ENCODE measurements around the gene FAAP100. TPM values are rescaled to one million over a fixed set of nuclear protein-coding genes. Genes with fewer than 3 reads are reported as not detected.

FAAP100 gene
- total RNA-seq, 1 experiment from 2014 or later: 40.4 TPM

DNA sequence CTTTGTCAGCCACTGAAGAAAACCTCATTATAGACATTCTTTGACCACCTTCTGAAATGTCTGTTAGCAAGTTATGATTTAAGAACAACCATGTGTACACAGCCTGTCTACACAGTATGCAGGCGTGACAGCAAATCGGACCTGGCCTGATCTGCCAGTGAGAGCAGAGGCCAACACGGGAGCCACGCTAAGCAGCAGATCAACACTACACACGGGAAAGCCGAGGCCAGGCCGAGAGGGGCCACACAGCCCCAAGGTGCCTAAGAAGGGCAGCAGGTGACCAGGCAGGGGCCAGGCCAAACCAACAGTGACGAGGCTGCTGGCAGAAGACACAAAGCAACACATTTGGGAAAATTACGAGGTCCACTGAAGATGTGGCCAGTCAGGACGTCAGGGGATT, 16.3 kb upstream of the FAAP100 start:
- Histone ChIP-seq H3K36me3 (replicated peaks; ENCODE audit: control insufficient read depth, insufficient read depth, low read length) (peaks cover 57% of the 10 kb centered on the region), H3K4me3 (ENCODE audit: insufficient read depth, low read depth, low read length) (no peak overlapping the region), H3K27me3 (ENCODE audit: control insufficient read depth, insufficient read depth, low read length) (no peaks in the 10 kb centered on the region)
- DNase-seq: no peak

DNA sequence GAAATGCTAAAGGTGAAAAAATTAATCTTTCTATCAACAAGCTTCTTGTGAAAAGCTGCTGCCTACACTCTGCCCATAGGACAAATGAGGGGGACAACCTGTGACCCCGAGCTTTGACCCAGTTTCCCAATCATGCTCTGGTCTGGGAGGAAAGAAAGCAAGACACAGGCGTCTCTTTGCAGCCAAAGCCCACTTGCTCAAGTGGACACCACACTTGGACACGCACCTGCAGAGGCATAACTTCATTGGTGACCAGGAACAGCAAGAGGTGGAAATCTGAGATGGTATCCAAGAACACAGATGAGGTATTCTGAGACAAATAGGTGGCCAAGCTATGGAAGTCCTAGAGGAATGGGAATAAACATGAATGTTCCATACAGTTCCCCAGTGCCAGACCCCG, 15.0 kb upstream of the FAAP100 start:
- peaks cover 56% of the 10 kb centered on the region for H3K36me3 ChIP-seq (replicated peaks; ENCODE audit: control insufficient read depth, insufficient read depth, low read length)
- no peak for DNase-seq
- no peaks in the 10 kb centered on the region for H3K27me3 ChIP-seq (ENCODE audit: control insufficient read depth, insufficient read depth, low read length)
- no peak overlapping the region for H3K4me3 ChIP-seq (ENCODE audit: insufficient read depth, low read depth, low read length)

DNA sequence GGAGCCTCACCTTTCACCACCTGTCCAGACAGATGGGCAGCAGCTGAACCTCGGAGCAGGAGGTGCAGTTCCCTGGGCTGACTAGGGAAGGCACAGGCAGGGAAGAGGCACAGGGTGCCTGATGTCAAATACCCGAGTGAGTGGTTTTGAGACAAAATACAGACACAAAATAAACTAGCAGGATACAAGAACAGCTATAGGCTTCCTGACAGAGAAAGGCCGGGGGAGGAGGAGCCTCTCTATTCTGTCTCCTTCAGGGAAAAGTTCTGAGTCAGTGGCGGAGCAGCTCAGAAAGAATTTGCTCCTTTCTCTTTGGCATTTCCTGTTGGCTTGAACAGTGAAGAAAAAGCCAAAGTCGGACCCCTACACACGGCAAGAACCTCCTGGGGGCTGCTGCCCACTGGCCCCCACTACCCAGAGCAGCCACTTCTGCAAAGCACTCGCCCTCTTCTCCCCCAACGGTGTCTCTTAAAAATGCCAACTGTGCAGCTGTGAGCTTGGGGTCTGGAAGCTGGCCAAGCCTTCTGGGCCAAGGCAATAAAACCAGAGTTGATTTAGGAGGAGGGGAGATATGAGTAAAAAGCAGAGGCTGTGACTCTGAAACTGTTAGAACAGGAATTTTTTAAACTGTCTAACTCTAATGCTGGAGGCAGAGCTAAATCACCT, 14.4 kb upstream of the FAAP100 start:
- H3K27me3 ChIP-seq (ENCODE audit: control insufficient read depth, insufficient read depth, low read length): no peaks in the 10 kb centered on the region
- H3K4me3 ChIP-seq (ENCODE audit: insufficient read depth, low read depth, low read length): no peak overlapping the region
- peaks cover 55% of the 10 kb centered on the region for H3K36me3 ChIP-seq (replicated peaks; ENCODE audit: control insufficient read depth, insufficient read depth, low read length)
- no peak for DNase-seq

DNA sequence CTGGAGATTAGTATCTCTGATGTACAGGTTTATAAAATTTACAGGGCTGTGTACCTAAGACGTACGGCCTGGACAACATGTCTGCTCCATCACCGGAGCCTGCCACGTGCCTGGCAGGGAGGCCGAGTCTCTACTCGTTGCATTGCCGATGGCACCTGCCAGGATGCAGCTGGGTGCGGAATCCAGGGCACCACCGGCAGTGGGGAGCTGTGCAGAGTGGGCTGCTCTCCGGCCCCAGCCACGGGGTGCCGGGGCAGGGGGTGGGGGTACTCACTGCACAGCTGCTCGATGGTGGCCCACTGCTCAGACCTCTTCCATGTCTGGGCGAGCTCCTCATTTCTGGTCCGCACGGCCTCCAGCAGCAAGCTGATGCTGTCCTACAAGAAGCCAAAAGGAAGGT, 13.1 kb upstream of the FAAP100 start:
- no peak for DNase-seq
- Histone ChIP-seq H3K27me3 (ENCODE audit: control insufficient read depth, insufficient read depth, low read length) (no peaks in the 10 kb centered on the region), H3K36me3 (replicated peaks; ENCODE audit: control insufficient read depth, insufficient read depth, low read length) (peaks cover 44% of the 10 kb centered on the region), H3K4me3 (ENCODE audit: insufficient read depth, low read depth, low read length) (no peak overlapping the region)

DNA sequence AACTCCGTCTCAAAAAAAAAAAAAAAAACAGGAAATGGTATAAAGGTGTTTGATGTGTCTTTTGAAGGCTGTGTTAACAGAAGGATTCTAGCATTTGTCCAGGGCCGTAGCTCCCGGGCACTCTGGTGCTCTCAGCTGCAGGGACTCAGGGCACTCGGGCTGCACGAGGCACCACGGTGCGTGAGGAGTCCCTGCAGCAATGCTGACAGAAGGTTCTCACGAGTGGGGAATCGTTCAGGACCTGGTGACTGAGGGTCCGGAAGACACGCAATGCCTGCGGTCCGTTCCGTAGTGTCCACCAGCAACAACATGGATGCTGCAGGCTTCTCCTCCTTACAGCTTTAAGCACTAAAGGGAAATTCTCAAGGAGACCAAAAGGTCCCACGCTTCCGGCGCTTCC, 12.6 kb upstream of the FAAP100 start:
- H3K4me3 ChIP-seq (ENCODE audit: insufficient read depth, low read depth, low read length): no peak overlapping the region
- H3K36me3 ChIP-seq (replicated peaks; ENCODE audit: control insufficient read depth, insufficient read depth, low read length): peaks cover 40% of the 10 kb centered on the region
- no peaks in the 10 kb centered on the region for H3K27me3 ChIP-seq (ENCODE audit: control insufficient read depth, insufficient read depth, low read length)
- DNase-seq: no peak

DNA sequence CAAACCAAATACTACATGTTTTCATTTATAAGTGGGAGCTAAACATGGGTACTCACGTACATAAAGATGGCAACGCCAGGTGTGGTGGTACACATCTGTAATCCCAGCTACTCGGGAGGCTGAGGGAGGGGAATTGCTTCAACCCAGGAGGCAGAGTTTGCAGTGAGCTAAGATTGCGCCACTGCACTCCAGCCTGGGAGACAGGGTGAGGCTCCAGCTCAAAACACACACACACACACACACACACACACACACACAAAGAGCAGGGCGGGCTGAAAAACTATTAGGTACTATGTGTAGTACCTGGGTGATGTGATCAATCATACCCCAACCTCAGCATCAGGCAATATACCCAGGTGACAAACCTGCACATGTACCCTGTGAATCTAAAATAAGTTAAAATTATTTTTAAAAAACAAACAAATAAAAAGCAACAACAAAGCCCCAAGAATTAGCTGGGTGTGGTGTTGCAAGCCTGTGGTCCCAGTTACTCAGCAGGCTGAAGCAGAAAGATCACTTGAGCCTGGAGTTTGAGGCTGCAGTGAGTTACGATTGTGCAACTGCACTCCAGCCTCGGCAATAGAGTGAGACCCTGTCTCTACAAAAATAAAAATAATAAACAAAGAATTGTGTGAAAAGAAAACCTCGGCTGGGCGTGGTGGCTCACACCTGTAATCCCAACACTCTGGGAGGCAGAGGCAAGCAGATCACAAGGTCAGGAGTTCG, 11.9 kb upstream of the FAAP100 start:
- peaks cover 34% of the 10 kb centered on the region for H3K36me3 ChIP-seq (replicated peaks; ENCODE audit: control insufficient read depth, insufficient read depth, low read length)
- H3K4me3 ChIP-seq (ENCODE audit: insufficient read depth, low read depth, low read length): no peak overlapping the region
- no peaks in the 10 kb centered on the region for H3K27me3 ChIP-seq (ENCODE audit: control insufficient read depth, insufficient read depth, low read length)
- no peak for DNase-seq

DNA sequence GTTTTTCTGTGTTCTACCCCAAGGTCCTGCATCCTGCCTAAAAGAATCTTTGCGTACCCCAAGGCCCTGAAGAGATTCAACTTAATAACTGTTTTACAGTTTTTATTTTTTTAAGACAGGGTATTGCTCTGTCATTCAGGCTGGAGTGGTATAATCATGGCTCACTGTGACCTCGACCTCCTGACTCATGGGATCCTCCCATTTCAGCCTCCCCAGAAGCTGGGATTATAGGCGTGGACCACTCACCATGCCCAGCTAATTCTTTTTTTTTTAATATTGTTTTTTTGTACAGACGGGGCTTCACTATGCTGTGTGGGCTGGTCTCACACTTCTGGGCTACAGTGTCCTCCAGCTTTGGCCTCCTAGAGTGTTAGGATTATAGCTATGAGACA, 9.3 kb upstream of the FAAP100 start:
- DNase-seq: no peak
- H3K4me3 ChIP-seq (ENCODE audit: insufficient read depth, low read depth, low read length): no peak overlapping the region
- H3K27me3 ChIP-seq (ENCODE audit: control insufficient read depth, insufficient read depth, low read length): no peaks in the 10 kb centered on the region
- peaks cover 29% of the 10 kb centered on the region for H3K36me3 ChIP-seq (replicated peaks; ENCODE audit: control insufficient read depth, insufficient read depth, low read length)

DNA sequence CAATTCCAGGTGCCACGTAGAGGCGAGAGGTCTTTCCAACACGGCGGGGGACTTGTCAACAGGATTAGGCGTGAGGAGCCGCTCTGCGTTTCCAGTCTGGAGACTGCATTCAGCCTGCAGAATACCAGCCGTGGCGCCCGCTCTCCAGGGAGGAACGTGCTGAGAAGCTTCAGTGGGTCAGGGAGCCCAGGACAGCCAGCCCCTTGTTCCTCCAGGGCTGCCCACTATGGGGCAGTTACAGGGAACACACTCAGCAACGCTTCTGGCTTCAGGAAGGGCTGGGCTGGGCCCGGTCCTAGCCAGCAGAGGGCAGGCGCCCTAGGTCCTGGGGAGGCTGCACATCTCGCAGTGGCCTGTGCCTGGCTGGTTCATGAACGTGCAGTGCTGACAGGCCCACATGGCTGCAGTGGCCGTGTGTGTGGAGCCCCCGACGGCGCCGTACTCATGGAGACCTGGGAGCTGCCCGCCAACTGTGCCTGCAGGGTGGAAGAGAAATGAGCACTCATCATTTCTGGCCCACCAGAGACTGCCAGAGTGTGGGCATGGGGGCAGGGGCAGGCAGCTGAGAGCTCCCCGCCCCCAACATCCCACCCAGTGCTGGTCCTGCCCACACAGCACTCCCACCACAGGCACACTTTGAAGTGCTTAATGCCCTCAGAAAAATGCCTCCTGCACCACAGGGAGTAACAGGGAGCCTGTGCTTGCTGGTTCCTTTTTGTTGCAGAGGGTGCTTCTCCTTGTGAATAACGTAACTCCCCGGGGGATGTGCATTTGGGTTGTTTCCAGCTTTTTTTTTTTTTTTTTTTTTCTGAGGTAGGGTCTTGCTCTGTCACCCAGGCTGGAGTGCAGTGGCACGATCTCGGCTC, 7.0 kb upstream of the FAAP100 start:
- Histone ChIP-seq H3K36me3 (replicated peaks; ENCODE audit: control insufficient read depth, insufficient read depth, low read length) (peaks cover 17% of the 10 kb centered on the region), H3K27me3 (ENCODE audit: control insufficient read depth, insufficient read depth, low read length) (no peaks in the 10 kb centered on the region), H3K4me3 (ENCODE audit: insufficient read depth, low read depth, low read length) (no peak overlapping the region)
- peak; percentile 84 for DNase-seq

DNA sequence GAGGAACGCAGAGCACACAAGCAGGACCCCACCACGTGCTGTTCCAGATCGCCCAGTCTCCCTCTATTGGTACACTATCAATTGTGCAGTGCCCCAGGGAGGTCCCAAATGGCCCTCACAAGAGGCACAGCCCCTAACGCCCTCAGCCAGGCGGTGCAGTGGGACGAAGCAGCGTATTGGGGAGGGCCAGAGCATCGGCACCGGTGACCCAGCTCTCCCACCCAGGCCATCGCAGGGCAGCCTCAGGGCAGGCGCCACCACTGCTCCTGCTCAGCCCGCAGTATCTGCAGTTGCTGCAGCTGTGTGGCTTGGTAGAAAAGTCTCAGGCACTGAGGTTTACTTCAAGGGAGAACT, 5.9 kb upstream of the FAAP100 start:
- peak; percentile 69 for DNase-seq
- Histone ChIP-seq H3K36me3 (replicated peaks; ENCODE audit: control insufficient read depth, insufficient read depth, low read length) (peaks cover 11% of the 10 kb centered on the region), H3K4me3 (ENCODE audit: insufficient read depth, low read depth, low read length) (no peak overlapping the region), H3K27me3 (ENCODE audit: control insufficient read depth, insufficient read depth, low read length) (no peaks in the 10 kb centered on the region)

DNA sequence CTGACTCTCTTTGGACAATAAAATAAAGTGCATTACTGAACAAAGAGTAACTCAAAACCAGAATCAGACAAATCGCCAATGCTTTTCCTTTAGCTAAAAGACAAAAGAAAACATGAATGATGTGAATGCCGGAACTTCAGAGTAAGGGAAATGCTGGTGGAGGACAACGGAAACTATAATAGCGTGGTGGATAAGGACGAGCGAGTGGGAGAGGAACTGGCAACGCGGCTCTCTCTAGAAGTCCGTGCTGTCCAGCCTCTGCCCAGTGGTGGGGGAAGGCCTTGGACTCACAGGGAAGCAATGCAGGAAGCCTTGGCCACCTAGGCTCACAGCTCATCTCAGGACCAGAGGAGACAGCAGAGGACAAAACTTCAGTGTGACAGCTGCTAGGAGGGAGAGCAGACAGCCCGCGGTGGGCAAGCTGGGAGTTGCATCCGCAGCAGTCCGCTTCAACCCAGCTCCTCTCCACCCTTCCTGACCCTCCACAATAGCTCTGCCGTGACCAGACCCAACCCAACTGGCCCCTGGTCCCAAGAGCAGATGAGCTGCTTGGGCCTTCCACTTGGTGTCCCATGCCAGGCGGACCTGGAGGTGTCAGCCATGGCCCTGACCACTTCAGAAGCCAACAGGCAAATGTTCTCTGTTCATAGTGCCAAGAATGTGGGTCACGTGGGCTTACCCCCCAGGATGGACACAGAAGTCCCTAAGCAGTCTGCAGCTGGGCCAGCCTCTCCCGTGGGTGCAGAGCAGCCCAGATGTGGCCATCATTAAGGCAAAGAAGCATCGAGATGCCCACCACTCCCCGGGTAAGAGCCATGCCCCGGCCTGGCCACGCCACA, 5.3 kb upstream of the FAAP100 start:
- no peak for DNase-seq
- no peak overlapping the region for H3K4me3 ChIP-seq (ENCODE audit: insufficient read depth, low read depth, low read length)
- no peaks in the 10 kb centered on the region for H3K27me3 ChIP-seq (ENCODE audit: control insufficient read depth, insufficient read depth, low read length)
- H3K36me3 ChIP-seq (replicated peaks; ENCODE audit: control insufficient read depth, insufficient read depth, low read length): peaks cover 10% of the 10 kb centered on the region

DNA sequence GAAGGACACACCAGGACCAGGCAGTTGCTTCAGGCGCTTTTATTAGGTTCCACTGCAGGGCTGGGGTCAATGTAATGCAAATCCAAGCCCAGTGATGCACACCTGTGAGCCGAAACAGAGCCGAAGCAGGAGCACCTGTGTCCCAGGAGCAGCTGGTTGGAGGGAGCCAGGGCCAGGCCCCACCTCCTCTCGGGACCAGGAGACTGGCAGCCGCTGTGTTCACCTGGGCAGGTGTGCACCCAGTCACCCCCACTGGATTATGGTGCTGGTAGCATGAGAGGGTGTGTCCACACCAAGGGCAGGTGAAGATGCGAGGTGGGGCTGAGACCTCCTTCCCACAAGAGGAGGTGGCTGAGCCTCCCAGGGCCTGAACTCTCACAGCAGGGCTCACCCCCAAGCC, 4.7 kb upstream of the FAAP100 start:
- Histone ChIP-seq H3K4me3 (ENCODE audit: insufficient read depth, low read depth, low read length) (no peak overlapping the region), H3K36me3 (replicated peaks; ENCODE audit: control insufficient read depth, insufficient read depth, low read length) (peaks cover 9% of the 10 kb centered on the region), H3K27me3 (ENCODE audit: control insufficient read depth, insufficient read depth, low read length) (no peaks in the 10 kb centered on the region)
- no peak for DNase-seq

DNA sequence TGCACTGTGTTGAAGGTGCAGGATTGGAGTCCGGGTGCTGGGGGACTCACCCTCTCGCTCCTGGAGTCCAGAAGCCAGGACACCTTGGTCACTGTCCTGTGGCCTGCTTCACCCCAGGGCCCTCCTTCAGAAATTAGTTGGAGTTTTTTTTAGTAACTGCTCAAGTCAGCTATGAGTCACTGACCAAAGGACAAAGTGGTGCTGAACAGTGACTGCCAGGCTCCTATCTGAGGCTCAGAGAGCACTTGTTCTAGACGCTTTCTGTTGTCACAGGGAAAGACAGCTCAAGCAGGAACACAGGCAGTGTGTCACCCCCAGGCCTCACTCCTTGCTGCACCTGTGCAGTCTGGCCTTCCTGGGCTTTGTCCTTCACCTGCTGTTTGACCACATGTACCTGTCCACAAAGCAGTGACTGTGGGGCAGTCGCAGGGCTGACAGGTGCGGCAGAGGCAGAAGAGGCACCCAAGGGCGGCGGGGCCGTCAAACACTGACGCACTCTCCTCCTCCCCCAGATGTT, 4.1 kb upstream of the FAAP100 start:
- no peaks in the 10 kb centered on the region for H3K27me3 ChIP-seq (ENCODE audit: control insufficient read depth, insufficient read depth, low read length)
- no peak for DNase-seq
- peaks cover 8% of the 10 kb centered on the region for H3K36me3 ChIP-seq (replicated peaks; ENCODE audit: control insufficient read depth, insufficient read depth, low read length)
- H3K4me3 ChIP-seq (ENCODE audit: insufficient read depth, low read depth, low read length): no peak overlapping the region

DNA sequence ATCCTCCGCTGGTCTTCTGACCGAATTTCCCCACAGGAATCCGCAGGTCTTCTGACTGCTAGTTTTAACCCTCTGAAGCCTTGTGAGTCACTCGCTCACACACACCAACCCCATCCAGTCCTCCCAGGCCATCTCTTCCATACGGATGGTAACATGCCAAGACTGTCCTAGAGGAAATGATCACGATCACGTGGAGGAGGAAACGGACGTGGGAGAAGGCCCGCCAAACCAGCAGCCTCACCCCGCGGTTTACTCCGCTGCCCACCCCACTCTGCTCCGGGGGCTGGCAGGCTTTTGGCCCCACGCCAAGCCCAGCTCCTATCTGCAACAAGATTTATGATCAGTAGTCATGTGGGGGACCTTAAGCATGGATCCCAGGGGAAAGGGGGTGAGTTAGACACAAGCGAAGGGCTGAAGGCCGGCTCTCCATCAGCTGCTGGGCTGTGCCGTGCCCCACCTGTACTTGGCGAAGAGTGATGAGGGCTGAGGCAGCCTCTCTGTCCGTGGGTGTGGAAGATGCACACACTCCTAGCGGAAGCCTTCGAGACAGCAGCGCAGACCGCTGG, 1.5 kb upstream of the FAAP100 start:
- no peak for DNase-seq
- H3K4me3 ChIP-seq (ENCODE audit: insufficient read depth, low read depth, low read length): peak overlapping the region; percentile 96
- no peaks in the 10 kb centered on the region for H3K27me3 ChIP-seq (ENCODE audit: control insufficient read depth, insufficient read depth, low read length)
- H3K36me3 ChIP-seq (replicated peaks; ENCODE audit: control insufficient read depth, insufficient read depth, low read length): peaks cover 9% of the 10 kb centered on the region

Measured in H7 (cell line).